Measurements from ENCODE around the gene ZNRD2.
"Not testable (repeated sequence)": the region's sequence is repeated elsewhere in the genome, so short reads cannot be mapped to it uniquely, and the experiment has no call there.

ZNRD2 gene

GRCh38 chr11:65569973-65570918 lies at the start of gene ZNRD2:
Gene ZNRD2 (plus strand): TSS chr11:65570477. CDS start chr11:65570492, 15 bp downstream.
- DNase-seq: peak; percentile 93

GRCh38 chr11:65521777-65522521 lies 48.3 kb upstream of the ZNRD2 start:
- DNase-seq: not testable (repeated sequence)

GRCh38 chr11:65522718-65523630 lies 47.3 kb upstream of the ZNRD2 start:
- not testable (repeated sequence) for DNase-seq

- DNase-seq: not testable (repeated sequence)
Observed at GRCh38 chr11:65523631-65523968, 46.7 kb upstream of the ZNRD2 start.

GRCh38 chr11:65524014-65524740 lies 46.1 kb upstream of the ZNRD2 start:
- DNase-seq: no peak

GRCh38 chr11:65524741-65525545 lies 45.3 kb upstream of the ZNRD2 start, which contains the start of gene SCYL1:
Gene SCYL1 (plus strand): TSS chr11:65525083. CDS start chr11:65525154, 71 bp downstream.
- no peak for DNase-seq

- DNase-seq: no peak
Observed at GRCh38 chr11:65525546-65526480, 44.5 kb upstream of the ZNRD2 start.

GRCh38 chr11:65526744-65527143 lies 43.5 kb upstream of the ZNRD2 start:
- no peak for DNase-seq

GRCh38 chr11:65528819-65529350 lies 41.4 kb upstream of the ZNRD2 start:
- no peak for DNase-seq

- DNase-seq: no peak
Observed at GRCh38 chr11:65529475-65530156, 40.7 kb upstream of the ZNRD2 start.

GRCh38 chr11:65530157-65530496 lies 40.1 kb upstream of the ZNRD2 start:
- DNase-seq: no peak

- DNase-seq: no peak
Observed at GRCh38 chr11:65532388-65533064, 37.8 kb upstream of the ZNRD2 start.

- DNase-seq: no peak
Observed at GRCh38 chr11:65535102-65535501, 35.2 kb upstream of the ZNRD2 start.

GRCh38 chr11:65536412-65537295 lies 33.6 kb upstream of the ZNRD2 start:
- DNase-seq: no peak

- no peak for DNase-seq
Observed at GRCh38 chr11:65537296-65537597, 33.0 kb upstream of the ZNRD2 start.

- DNase-seq: no peak
Observed at GRCh38 chr11:65537620-65538231, 32.6 kb upstream of the ZNRD2 start.

- DNase-seq: no peak
Observed at GRCh38 chr11:65538232-65538914, 31.9 kb upstream of the ZNRD2 start.
